ENCODE results near the gene ZNF8.

The ZNF8 gene

GRCh38 chr19:58326501-58326913 is 47.8 kb downstream of the ZNF8 start:
- FAIRE-seq = no peak
- no peak for TF ChIP-seq CTCF (IDR thresholded peaks at IDR 0.05; ENCODE audit: insufficient read depth, missing control alignments)
- no peak for DNase-seq (ENCODE audit: insufficient read length, low spot score)

- DNase-seq (ENCODE audit: insufficient read length, low spot score) = peak; percentile 70
- no peak for TF ChIP-seq CTCF (IDR thresholded peaks at IDR 0.05; ENCODE audit: insufficient read depth, missing control alignments)
- no peak for FAIRE-seq
These were observed 48.4 kb downstream of the ZNF8 start, which contains the start of gene ZSCAN22 for GRCh38 chr19:58326914-58327726. Gene ZSCAN22, plus strand, starts transcription at chr19:58326994. Its CDS starts 7,809 bp downstream, at chr19:58334803.

DNA sequence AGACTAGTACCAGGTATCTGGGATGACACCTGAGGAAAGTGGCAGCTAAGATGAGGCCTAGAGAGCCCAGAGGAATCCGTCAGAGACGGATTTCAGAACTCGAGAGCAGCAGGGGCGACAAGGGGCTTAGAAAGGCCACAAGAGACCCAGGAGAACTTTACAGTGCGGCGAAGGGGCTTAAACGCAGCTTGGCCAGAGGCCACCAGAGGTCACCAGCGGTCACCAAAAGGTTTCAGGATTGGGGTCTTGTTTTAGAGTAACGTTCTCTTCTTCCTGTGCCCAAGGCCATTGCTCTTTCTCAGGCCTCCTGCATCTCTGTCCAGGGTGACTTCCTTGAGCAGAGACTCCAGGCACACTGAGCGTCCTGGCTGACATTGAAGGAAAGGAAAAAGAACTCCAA is 50.2 kb downstream of the ZNF8 start:
- no peak for TF ChIP-seq CTCF (IDR thresholded peaks at IDR 0.05; ENCODE audit: insufficient read depth, missing control alignments)
- FAIRE-seq (no peak), DNase-seq (ENCODE audit: insufficient read length, low spot score) (no peak)

DNA sequence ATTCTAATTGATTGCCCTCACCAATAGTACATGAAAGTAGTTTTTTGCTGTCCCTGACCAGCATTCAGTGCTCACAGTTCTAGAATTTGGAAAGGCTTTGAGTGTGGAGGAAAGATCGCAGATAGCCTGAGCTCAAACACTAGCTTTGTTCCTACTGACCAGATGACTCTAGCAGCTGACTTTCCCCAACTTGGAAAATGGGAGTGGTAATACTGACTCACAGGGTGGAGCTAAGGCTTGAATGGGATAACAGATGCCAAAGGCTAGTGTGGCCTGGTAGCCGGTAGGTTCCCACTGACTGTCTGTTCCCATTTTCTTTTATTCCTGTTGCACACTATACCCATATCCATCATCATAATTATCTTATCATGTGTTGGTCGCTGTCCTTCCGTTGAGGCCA is 51.7 kb downstream of the ZNF8 start:
- DNase-seq (ENCODE audit: insufficient read length, low spot score) (no peak), FAIRE-seq (no peak)
- no peak for TF ChIP-seq CTCF (IDR thresholded peaks at IDR 0.05; ENCODE audit: insufficient read depth, missing control alignments)

- no peak for FAIRE-seq
- no peak for TF ChIP-seq CTCF (IDR thresholded peaks at IDR 0.05; ENCODE audit: insufficient read depth, missing control alignments)
- DNase-seq (ENCODE audit: insufficient read length, low spot score) = no peak
These were observed 53.9 kb downstream of the ZNF8 start for GRCh38 chr19:58332697-58333096.

- DNase-seq (ENCODE audit: insufficient read length, low spot score) = no peak
- FAIRE-seq = no peak
- no peak for TF ChIP-seq CTCF (IDR thresholded peaks at IDR 0.05; ENCODE audit: insufficient read depth, missing control alignments)
These were observed 56.0 kb downstream of the ZNF8 start for GRCh38 chr19:58334691-58335249.

GRCh38 chr19:58335630-58336029 is 56.9 kb downstream of the ZNF8 start:
- DNase-seq (ENCODE audit: insufficient read length, low spot score) (no peak), FAIRE-seq (no peak)
- no peak for TF ChIP-seq CTCF (IDR thresholded peaks at IDR 0.05; ENCODE audit: insufficient read depth, missing control alignments)

Measured in D721Med (cell line).